Left renal cortex interstitium (tissue), 4 donors: ENCODE data around the gene ELAVL4. TPM values are rescaled to one million over a fixed set of nuclear protein-coding genes. Genes with fewer than 3 reads are reported as not detected.

Experiments
- DNase-seq, 4 donors: peaks; one replicate each; pipeline ENCODE4 v3.0.0-alpha.2; 2013; ENCODE audit warnings: low read depth in 4 of 4, low spot score in 2 of 4, missing footprints in 1 of 4
- polyA plus RNA-seq, 4 donors: library from polyadenylated mRNA; unstranded; fragments of 120-200 nt; gene quantifications; one replicate each; pipeline ENCODE4 v1.2.1, GENCODE V29; 2013; ENCODE audit not compliant: insufficient read length in 4 of 4

Gene ELAVL4
- polyA plus RNA-seq, 4 donors, result 3.2 to 6.5 (median 4.3) TPM

GRCh38 chr1:50236656-50237055 lies 127.9 kb downstream of the ELAVL4 start:
- no peak for DNase-seq

GRCh38 chr1:50237056-50237455 lies 128.3 kb downstream of the ELAVL4 start:
- DNase-seq, result no peak

- no peak for DNase-seq
Observed at GRCh38 chr1:50243939-50244338, 135.2 kb downstream of the ELAVL4 start.

GRCh38 chr1:50246869-50247268 lies 138.1 kb downstream of the ELAVL4 start:
- DNase-seq, result no peak

- DNase-seq, result peak in 1 of 4 donors; percentile 13
Observed at GRCh38 chr1:50251702-50252101, 143.0 kb downstream of the ELAVL4 start.

- no peak for DNase-seq
Observed at GRCh38 chr1:50252196-50252595, 143.5 kb downstream of the ELAVL4 start.

Other genes starting within 250 kb of the ELAVL4 start
- gene AGBL4, start 85.0 kb upstream of the ELAVL4 start, polyA plus RNA-seq, result 1 to 10 TPM in 3 of 4 donors, under 1 TPM in 1; 0.99 to 1.5 (median 1.0) TPM